ENCODE measurements around the gene EPC2.

EPC2 gene

DNA sequence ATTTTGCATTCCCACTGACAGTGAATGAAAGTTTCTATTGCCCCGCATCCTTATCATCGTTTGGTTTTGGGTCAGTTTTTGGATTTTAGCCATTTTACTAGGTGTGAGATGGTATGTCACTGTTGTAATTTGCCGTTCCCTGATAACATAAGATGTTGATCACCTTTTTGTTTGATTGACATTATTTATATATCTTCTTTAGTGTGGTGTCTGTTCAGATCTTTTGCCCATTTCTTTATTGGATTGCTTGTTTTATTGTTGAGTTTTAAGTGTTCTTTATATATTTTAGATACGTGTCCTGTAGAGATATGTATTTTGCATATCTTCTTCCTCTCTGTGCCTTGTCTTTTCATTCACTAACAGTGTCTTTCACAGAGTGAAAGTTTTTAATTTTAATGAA lies 55.3 kb downstream of the EPC2 start:
- H3K36me3 Mint-ChIP-seq (ENCODE audit: low read depth), result peaks cover 97% of the 10 kb centered on the region
- no peak overlapping the region for H3K4me3 Mint-ChIP-seq
- no peaks in the 10 kb centered on the region for H3K4me1 Mint-ChIP-seq
- H3K9me3 Mint-ChIP-seq, result peaks cover 53% of the 10 kb centered on the region
- H3K27ac Mint-ChIP-seq, result no peak overlapping the region
- TF ChIP-seq, protein P1, sequence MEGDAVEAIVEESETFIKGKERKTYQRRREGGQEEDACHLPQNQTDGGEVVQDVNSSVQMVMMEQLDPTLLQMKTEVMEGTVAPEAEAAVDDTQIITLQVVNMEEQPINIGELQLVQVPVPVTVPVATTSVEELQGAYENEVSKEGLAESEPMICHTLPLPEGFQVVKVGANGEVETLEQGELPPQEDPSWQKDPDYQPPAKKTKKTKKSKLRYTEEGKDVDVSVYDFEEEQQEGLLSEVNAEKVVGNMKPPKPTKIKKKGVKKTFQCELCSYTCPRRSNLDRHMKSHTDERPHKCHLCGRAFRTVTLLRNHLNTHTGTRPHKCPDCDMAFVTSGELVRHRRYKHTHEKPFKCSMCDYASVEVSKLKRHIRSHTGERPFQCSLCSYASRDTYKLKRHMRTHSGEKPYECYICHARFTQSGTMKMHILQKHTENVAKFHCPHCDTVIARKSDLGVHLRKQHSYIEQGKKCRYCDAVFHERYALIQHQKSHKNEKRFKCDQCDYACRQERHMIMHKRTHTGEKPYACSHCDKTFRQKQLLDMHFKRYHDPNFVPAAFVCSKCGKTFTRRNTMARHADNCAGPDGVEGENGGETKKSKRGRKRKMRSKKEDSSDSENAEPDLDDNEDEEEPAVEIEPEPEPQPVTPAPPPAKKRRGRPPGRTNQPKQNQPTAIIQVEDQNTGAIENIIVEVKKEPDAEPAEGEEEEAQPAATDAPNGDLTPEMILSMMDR (IDR thresholded peaks at IDR 0.05; ENCODE audit: unreplicated experiment in 3 of 3), result no peak
- no peaks in the 10 kb centered on the region for H3K27me3 Mint-ChIP-seq (ENCODE audit: low read depth)

DNA sequence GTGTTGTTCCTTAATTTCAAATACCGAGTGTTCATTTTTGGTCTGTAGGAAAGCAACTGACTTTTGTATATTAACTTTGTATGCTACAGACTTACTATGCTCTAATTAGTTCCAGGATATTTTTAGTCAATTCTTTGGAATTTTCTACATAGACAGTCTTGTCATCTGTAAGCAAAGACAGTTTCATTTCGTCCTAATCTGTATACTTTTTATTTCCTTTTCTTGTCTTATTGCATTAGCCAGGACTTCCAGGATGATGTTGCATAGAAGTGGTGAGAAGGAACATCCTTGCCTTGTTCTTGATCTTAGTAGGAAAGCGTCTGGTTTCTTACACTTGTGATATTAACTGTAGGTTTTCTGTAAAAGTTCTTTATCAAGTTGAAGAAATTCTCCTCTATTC lies 56.5 kb downstream of the EPC2 start:
- Mint-ChIP-seq H3K36me3 (ENCODE audit: low read depth) (peaks cover 97% of the 10 kb centered on the region), H3K4me3 (no peak overlapping the region), H3K27ac (no peak overlapping the region), H3K4me1 (no peaks in the 10 kb centered on the region), H3K9me3 (peaks cover 59% of the 10 kb centered on the region), H3K27me3 (ENCODE audit: low read depth) (no peaks in the 10 kb centered on the region)
- TF ChIP-seq, protein P1 (IDR thresholded peaks at IDR 0.05; ENCODE audit: unreplicated experiment in 3 of 3), result no peak

DNA sequence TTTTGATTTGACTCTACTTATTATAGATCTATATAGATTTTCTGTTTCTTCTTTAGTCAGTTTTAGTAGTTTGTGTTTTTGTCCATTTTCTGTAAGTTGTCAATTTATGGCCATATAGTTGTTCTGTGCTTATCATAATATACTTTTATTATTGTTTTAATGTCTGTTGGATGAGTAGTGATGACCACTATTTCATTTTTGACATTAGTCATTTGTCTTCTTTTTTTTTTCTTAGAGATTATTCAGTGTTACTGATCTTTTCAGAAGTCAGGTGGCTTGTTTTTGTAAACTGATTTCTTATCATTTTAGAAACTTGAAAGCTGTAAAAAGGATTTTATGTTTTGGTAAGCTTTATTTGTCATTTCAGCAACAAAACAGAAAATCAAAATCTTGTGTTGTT lies 57.3 kb downstream of the EPC2 start:
- no peaks in the 10 kb centered on the region for H3K27me3 Mint-ChIP-seq (ENCODE audit: low read depth)
- no peak overlapping the region for H3K27ac Mint-ChIP-seq
- H3K4me1 Mint-ChIP-seq, result no peaks in the 10 kb centered on the region
- H3K9me3 Mint-ChIP-seq, result peaks cover 68% of the 10 kb centered on the region
- TF ChIP-seq, protein P1 (IDR thresholded peaks at IDR 0.05; ENCODE audit: unreplicated experiment in 3 of 3), result no peak
- H3K4me3 Mint-ChIP-seq, result no peak overlapping the region
- peaks cover 97% of the 10 kb centered on the region for H3K36me3 Mint-ChIP-seq (ENCODE audit: low read depth)

DNA sequence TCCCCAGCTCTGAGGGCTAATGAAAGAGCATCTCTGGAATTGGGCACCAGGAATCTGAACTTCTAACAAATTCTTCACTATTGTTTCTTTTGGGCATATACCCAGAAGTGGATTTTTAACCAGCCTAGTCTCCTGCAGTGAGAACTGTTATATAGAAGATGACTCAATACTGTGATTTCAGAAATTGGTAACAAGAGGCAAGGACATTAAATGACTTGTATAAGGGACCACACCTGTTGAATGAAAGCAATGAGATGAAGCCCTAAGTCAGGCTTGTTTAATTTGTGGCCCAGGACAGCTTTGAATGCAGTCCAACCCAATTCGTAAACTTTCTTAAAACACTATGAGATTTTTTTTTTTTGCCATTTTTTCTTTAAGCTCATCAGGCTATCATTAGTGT lies 57.9 kb downstream of the EPC2 start:
- H3K9me3 Mint-ChIP-seq, result peaks cover 71% of the 10 kb centered on the region
- peaks cover 97% of the 10 kb centered on the region for H3K36me3 Mint-ChIP-seq (ENCODE audit: low read depth)
- H3K4me1 Mint-ChIP-seq, result no peaks in the 10 kb centered on the region
- H3K4me3 Mint-ChIP-seq, result no peak overlapping the region
- H3K27me3 Mint-ChIP-seq (ENCODE audit: low read depth), result no peaks in the 10 kb centered on the region
- TF ChIP-seq, protein P1 (IDR thresholded peaks at IDR 0.05; ENCODE audit: unreplicated experiment in 3 of 3), result no peak
- no peak overlapping the region for H3K27ac Mint-ChIP-seq

DNA sequence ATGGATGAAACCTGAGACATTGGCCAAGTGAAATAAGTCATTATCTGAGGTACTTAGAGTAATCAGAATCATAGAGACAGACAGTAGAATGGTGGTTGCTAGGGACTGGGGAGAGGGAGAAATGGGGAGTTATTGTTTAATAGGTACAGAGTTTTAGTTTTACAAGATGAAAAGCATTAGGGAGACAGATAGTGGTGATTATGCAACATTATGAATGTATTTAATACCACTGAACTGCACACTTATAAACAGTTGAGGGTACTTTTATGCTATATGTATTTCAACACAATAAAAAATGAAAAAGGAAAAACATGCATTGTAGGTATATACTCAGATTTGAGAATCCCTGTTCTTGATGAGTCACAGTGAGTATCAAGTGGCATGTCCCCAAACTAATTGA lies 59.7 kb downstream of the EPC2 start:
- Mint-ChIP-seq H3K27ac (no peak overlapping the region), H3K4me3 (no peak overlapping the region), H3K9me3 (peaks cover 83% of the 10 kb centered on the region), H3K36me3 (ENCODE audit: low read depth) (peaks cover 100% of the 10 kb centered on the region), H3K27me3 (ENCODE audit: low read depth) (no peaks in the 10 kb centered on the region), H3K4me1 (no peaks in the 10 kb centered on the region)
- TF ChIP-seq, protein P1 (IDR thresholded peaks at IDR 0.05; ENCODE audit: unreplicated experiment in 3 of 3), result no peak

DNA sequence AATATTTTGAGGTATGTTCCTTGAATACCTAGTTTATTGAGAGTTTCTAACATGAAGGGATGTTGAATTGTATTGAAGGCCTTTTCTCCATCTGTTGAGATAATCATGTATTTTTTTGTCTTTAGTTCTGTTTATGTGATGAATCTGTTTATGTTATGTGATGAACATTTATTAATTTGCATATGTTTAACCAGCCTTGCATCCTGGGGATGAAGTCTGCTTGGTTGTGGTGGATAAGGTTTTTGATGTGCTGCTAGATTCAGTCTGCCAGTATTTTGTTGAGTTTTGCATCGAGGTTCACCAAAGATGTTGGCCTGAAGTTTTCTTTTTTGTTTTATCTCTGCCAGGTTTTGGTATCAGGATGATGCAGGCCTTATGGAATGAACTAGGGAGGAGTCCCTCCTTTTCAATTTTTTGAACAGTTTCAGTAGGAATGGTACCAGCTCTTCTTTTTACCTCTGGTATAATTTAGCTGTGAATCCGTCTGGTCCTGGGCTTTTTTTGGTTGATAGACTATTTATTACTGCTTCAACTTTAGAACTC lies 71.9 kb downstream of the EPC2 start:
- TF ChIP-seq, protein P1 (IDR thresholded peaks at IDR 0.05; ENCODE audit: unreplicated experiment in 3 of 3), result no peak
- H3K9me3 Mint-ChIP-seq, result peaks cover 61% of the 10 kb centered on the region

More for the DNA sequence above, 71.9 kb downstream of the EPC2 start:
- Mint-ChIP-seq H3K27ac (no peak overlapping the region), H3K4me3 (no peak overlapping the region), H3K36me3 (ENCODE audit: low read depth) (peaks cover 90% of the 10 kb centered on the region), H3K4me1 (peaks cover 11% of the 10 kb centered on the region), H3K27me3 (ENCODE audit: low read depth) (no peaks in the 10 kb centered on the region)

All from nephron (organoid).